SK-N-DZ (cell line): Measurements from ENCODE around the gene POMGNT2. TPM values are rescaled to one million over a fixed set of nuclear protein-coding genes. Genes with fewer than 3 reads are reported as not detected.

ENCODE experiments used
- DNase-seq: peaks from one replicate; pipeline ENCODE4 v3.0.0-alpha.2; 2015; ENCODE audit warnings: low spot score
- polyA plus RNA-seq, 2 experiments: library from polyadenylated mRNA; depleted of rRNA; stranded (reverse); fragments of >200 nt; gene quantifications; 2 replicates each; pipeline ENCODE4 v1.2.3, GENCODE V29; 2014

The POMGNT2 gene
- polyA plus RNA-seq (2014; cell fraction: cytosol; rRNA removed): 37.7 and 44.4 TPM in 2 replicates
- polyA plus RNA-seq (2014; cell fraction: nucleus; rRNA removed): 18.2 and 25.3 TPM in 2 replicates

DNA sequence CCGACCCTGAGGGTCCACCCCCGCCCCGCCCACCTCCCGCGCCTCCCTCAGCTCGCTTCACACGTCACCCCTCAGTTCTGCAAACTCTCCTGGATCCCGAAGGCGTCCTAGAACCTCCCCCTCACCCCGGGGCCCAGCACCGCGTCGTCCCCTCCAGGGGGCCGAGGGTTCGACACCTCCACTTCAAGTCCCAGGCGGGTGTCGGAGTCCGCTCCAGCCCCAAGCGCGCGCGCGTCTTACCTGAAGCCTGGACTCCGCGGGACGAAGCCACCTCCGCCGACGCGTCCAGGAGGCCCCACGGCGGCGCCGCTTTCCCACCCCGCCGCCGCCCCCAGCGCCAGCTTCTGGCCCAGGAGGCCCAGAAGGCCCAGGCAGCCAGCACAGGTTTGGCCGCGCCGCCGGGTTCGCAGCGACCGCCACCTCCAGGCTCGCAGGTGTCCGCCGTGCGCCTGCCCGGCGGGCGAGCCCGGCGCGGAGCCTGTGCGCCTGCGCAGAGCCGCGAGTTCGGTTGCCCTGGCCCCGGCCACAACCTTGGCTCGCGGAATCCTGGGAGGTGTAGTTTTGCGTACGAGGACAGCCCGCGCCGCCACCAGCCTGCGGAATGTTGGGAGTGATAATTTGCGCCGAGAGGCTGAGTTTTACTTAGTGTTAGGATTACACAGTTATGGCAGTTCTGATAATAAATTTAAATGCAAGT is at the start of gene POMGNT2:
Gene POMGNT2 (minus strand): TSS at position 484 of the 697 bp plus-strand sequence. CDS start 24,648 bp downstream, outside the sequence.
- peak; percentile 77 for DNase-seq

DNA sequence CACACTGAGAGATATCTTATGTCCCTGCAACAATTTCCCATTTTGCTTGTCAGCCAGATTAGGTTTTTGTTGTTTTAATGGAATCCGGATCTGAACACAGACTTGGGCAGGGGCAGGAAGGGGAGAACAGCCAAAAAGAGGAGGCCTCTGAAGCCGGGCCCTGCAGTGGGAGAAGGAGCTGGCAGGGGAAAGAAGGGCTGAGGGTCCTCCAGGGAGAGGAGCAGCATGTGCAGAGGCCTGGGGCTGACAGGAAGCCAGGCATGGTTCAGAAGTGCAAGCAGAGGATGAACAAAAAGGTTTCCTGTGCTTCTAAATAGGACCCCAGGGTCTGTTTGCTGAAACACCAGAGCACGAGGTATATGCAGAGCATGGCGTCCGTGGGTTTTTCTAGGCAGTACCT is 49.1 kb upstream of the POMGNT2 start:
- DNase-seq: no peak

DNA sequence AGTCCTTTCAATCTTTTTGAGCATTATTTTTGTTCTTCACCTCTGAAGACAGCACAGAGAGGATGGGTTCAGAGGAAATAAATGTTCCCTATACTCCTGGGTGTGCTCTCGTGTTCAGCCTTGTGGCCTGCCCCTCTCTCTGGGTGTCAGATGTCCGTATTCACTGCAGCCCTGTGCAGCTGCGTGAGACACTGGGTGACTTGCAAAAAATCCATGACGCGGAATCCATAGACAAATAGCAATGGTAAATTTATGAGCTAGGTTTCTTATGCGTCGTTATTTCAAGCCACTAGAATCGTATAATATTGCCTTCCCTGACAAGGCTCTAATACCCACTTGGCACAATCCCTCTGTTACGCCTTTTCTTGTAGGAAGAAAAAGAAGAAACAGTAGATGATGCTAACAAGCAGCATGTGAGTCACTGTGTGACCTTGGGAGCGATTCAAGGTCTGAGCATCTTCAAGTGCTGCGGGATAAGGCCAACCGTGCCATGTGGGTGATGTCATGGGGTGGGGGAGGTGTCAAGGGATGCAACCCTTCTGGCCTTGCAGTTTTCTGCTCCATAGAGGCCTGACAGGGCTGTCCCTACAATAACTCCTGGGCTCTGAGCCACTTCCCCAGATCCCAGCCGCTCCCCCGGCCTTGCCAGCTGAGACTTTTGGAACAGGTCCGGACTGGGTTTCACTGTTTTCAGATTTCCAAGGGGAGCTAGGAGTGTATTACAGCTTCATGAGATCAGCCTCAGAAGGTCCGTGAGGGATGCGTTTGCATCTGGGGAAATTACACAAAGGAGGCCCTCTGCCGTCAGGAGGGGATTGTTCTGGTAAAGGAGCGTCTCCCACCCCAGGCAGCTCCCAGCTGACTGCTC is 47.6 kb upstream of the POMGNT2 start:
- peak; percentile 84 for DNase-seq

DNA sequence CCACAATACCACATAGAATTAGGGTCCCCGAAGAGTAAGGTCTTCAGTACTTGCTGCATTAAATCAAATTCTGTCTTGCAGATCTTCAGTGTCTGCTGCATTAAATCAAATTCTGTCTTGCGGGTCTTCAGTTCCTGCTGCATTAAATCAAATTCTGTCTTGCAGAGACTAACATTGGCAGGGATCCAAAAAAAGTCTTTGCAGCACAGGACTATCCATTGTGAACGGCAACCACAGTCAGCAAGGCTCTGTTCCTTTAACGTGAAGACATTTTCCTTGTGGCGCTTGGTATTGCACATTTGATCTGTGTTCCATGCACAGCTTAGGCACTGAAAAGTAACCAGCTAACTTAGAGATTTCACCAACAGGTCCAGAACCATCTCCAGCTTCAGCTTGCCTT is 46.8 kb upstream of the POMGNT2 start:
- DNase-seq: peak; percentile 87

DNA sequence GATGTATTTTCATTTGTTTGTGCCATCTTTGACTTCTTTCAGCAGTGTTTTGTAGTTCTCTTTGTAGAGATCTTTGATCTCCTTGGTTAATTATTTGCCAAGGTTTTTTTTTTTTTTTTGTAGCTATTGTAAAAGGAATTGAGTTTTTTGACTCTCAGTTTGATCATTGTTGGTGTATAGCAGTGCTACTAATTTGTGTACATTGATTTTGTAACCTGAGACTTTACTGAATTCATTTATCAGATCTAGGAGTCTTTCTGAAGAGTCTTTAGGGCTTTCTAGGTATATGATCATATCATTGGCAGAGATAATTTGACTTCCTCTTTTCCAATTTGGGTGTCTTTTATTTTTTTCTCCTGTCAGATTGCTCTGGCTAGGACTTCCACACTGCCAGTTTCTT is 42.2 kb upstream of the POMGNT2 start:
- no peak for DNase-seq

DNA sequence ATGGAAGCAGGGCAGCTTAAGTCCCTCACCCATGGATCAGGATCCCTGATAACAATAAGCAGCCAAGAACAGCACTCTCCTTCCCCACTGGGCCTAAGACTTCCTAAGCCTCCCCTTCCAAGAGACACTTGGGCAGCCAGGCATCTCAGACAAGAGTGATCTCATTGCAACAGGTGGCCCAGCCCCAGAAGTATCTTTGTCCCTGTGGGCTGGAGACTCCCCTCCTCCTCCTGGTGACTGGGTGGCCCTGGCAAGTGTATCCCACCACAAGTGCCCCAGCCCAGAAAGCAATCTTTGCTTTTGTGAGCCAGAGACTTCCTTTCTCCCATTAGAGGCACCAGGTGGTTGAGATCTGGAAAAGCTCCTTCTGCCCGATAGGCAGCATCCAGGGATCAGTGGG is 40.7 kb upstream of the POMGNT2 start:
- no peak for DNase-seq

DNA sequence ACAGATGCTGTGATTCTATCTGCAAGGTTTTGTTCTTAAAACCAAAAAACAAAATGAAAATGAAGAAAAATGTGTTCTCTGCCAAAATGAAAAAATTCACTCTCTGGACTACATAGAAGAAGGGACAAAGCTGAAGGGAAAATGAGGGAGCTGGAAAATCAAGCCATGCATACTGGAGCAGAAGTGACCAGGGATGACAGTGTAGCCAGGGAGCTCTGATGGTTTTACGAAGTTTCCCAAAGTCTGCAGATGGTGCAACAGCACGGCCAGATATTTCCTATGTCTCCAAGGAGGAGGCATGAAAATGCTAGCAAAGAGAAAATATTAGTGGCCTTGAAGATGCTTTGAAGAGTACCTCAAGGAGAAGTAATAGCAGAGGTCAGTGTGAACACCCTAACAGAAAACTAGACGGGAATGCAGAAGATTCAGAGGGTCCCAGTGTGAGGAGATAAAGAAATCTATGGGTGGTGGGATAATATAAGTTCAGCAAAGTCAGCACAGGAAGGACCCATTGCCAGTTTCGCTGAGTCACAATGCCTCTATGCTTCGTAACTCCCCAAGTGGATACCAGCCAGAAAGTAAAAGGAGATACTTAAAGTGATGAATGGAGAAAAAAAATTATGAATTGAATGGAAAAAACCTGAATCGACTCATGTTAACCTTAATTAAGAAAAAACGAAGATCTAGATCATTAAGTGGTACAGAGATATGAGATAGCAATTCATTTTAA is 39.0 kb upstream of the POMGNT2 start:
- DNase-seq: no peak

DNA sequence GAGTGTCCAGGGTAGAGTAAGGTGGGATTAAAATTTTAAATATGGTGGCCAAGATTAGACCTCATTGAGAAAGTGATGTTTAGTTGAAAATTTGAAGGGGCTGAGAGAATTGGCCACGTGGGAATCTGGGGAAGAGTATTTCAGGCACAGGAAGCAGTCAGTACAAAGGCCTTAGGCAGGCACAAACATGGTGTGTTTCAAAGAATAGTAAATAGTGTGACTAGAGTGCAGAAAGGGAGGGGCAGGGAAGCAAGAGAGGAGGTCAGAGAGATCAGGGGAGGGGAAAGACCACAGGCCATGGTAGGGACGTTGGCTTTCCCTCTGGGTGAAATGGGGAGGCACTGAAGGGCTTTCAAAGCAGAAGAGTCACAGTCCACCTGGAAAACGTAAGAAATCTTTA is 36.6 kb upstream of the POMGNT2 start:
- no peak for DNase-seq

DNA sequence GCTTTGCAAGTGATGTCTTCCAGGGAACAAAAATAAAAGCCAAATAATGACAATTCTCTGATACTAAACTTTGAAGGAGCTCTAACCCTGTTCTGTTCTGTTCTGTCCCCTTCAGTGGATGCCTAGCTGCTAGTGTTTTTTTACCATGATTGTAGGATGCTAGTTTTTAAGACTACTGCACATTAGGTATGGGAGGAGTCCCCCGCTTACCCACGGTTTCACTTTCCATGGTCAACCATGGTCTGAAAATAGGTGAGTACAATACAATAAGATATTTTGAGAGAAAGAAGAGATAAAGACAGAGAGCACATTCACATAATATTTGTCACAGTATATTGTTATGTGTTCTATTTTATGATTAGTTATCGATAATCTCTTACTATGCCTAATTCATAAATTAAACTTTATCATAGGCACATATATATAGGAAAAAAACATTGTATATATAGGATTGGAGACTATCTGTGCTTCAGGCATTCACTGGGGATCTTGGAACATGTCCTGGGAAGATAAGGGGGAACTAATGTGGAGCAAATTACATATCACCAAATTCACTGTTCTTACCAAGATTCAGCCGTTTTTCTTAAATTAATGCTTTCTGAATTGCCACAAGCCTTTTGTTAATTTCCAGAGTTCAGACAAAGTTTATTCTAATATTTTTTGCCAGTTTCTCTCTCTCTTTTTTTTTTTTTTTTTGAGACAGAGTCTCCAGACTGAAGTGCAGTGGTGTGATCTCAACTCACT is 32.8 kb upstream of the POMGNT2 start:
- no peak for DNase-seq

DNA sequence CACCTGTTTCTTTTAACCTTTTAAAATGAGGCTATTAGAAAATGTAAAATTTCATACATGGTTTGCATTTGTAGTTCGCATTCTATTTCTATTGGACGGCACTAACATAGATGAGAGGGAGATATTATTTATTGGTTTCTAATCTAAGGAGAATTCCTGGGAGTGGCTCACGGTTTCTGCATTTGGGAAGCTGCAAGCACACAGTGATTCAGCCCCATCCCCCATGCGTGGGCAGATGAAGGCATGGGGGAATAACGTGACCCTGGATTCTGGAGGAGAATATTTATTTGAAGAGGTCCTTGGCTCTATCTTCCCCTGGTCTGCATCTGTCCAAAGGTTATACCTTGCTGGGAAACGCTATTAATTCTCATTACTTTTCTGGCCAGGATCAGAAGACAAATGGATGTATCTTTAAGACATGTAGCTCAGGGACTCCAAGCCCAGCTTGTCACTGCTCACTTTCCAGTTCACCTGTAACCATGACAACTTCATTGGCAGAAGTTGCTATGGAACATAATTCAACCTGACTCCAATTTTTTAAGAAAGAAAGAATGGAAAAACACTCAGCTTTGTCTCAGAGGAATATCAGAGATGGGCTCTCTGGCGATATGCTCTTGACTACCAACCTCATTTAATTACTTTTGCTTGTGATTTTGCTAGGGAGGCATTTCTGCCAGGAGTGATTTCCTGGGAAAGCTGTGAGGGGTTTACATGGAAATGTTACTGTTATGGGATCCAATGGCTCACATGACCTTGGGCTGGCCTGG is 27.2 kb upstream of the POMGNT2 start:
- peak; percentile 15 for DNase-seq

DNA sequence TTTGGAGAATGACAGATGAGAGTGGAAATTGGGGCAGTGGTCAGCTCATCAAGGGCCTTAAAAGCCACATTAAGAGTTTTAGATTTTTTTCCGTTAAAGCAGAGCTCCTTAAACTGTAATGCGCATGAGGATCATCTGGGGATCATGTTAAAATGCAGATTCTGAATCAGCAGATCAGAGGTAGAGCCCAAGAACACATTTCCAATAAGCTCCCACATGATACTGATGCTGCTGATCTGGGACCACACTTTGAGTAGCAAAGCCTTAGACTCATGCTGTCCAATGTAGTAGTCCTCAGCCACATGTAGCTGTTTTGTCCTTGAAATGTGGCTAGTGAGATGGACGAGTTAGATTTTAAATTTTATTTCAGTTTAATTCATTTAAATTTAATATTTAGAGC is 26.3 kb upstream of the POMGNT2 start:
- no peak for DNase-seq

DNA sequence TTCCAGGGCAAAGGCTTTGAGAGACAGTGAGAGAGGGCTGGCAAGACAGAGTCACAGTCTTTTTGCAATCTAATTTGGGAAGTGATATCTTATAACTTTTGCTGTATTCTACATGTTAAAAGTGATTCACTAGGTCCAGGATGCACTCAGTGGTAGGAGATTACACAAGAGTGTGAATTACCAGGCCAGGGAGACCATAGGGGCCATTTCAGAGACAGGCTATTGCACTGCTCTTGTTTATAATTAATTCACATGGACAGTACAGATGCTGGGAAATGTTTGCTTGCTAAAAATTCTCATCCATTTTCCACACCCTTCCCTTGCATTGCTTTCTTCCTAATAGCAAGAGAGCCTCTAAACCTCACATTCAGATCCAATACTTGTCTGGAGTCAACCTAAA is 22.6 kb upstream of the POMGNT2 start:
- DNase-seq: no peak

DNA sequence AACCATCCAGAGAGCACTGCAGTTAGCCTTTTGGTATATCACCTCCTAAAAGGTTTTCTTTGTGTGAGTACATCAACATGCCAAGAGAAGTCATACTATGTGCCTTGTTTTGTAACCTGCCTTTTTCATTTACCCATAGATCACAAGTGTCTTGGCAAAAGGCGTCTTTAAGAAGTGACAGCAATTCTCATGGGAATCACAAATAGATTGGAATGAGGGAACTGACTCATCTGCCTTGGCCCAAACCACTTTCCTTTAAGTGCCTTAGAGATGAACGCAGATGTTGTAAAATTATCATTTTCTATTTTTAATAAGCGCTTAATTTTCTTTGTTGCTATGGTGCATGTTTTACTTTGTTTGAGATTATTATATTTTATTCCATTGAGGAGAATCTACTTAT is 20.7 kb upstream of the POMGNT2 start:
- DNase-seq: no peak

DNA sequence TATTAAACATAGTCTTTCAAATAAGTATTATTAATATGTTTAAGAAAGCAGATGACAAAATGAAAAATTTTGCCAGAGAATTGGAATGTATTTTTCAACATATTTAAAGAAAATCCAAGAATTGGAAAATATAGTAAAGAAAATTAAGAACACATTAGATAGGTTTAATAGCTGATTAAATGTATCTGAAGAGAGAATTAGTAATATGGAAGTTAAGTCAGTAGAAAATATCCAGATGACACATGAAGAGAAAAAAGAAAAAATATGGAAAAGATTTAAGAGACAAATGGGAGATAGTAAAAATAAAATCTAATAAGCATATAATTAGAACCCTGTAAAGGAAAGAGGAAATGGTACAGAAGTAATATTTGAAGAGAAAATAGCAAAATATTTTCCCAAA is 18.0 kb upstream of the POMGNT2 start:
- DNase-seq: no peak

DNA sequence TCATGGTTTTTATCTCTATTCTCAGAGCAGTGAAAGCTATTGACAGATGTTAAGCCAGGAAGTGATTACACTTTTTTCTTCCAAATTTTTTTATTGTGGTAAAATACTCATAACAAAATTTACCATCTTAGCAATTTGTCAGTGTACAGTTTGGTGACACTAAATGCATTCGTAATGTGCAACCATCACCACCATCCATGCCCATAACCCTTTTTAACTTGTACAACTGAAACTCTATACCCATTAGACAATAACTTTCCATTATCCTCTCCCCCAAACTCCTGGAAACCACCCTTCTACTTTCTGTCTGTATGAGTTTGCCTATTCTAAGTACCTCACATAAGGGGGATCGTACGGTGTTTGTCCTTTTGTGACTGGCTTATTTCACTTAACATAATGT is 15.1 kb upstream of the POMGNT2 start:
- DNase-seq: no peak

DNA sequence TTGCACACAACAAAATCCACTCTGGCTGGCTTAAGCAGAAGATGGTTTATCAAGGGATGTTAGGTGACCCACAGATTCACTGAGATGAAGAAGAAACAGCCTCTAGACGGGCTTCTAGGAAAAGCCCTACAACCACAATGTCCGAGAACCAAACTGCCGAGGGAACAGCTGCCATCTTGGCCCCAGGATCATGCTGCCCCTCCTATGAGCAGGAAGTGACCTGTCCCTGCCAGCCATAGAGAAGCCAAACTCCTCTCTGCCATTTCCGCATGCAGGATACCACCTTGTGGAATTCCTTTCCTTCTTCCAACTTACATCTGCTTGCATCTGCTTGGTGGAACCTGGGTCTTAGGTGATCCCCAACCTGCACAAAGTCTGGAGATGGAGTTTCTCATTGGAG is 11.4 kb upstream of the POMGNT2 start:
- DNase-seq: no peak

DNA sequence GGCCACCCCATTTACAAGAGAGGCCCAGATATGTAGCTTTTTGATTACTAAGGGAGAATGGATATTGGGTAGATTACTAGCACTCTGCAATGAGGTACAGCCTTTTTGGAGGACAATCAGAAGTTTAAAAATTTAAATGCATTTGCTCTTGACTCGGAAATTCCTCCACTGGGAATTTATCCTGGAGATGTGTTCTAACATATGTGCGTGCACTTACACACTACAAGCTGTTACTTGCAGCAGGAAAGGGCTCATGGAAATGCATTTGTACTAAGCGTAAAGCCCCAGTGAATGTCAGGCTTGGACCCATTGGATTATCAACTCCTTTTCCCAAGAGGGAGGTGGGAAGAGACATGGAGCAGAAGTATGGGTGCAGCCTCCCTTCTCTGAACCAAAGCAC is 7.8 kb upstream of the POMGNT2 start:
- DNase-seq: no peak

DNA sequence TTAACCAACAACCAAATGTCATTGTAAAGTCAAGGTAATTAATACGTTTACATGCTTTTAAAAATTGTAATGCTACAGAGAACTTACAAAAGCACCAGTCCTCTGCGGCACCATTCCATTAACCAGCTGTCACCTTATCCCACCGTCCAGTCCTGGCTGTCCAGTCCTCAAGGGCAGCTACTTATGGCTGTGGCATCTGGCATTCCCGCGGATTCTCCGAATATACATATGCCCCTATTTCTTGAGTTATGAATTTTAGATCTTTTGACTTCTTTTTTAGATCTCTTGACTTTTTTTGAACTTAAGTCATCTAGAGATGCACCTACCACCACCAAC is 382 bp upstream of the POMGNT2 start:
- no peak for DNase-seq

DNA sequence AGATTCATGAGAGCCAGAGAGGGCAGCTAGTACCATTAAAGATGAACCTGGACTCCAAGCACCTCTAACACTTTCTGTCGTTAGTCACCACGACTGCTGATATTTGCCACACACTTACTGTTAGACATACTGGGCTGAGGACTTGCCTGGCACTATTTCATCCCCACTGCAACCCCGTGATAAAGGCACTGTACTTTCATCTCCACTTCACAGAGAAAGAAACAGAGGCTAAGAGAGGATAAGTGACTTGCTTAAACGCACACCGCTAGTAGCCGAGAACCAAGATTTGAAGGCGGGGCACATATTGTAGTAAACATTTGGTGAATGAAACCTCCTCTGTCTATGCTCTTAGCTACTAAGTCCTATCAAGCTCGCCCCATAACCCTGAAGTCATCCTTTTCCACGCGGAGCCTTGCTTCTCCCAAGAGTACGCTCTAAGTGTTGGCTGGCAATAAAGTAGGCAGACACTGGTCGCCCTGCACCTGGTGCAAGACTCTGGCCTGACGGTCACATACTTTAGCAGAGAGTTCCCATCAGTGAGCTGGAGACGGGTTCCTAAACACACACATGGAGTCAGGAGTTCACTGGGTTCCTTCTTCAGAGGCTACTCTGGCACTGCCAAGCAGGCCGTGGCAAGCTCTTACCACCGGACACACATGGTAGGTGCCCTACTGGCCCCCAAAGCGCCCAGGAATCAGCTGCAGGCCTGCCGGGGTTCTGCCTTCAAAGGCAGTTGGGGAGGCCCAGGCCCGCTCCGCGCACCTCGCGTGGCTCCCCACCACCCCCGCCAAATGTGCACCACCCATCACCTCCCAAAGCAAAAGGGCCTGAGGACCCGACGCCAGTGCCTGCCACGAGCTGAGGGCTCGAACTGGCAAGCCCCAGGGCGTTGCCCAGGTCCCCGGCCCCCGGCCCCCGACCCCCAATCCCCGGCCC is 951 bp downstream of the POMGNT2 start:
- no peak for DNase-seq

DNA sequence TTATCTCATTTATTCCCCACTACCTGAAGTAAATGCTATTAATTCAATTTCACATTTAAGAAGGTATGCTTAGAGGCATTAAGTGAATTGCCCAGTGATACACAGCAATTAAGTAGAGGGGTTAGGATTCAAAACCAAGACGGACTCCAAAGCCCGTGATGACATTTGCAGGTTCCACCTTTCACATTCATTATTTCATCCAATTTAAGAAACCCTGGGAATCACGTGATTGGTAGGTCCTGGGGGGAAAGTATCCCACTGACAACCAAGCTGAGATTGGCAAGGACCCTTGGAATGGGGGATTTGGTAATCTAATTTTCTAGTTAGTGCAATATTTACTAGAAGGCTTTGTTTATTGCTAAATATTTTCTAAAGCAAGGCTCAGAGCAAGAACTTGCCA is 1.8 kb downstream of the POMGNT2 start:
- DNase-seq: no peak
